HS-5 (cell line): ENCODE data around the gene CYP51A1.
"Not testable (repeated sequence)": the region's sequence is repeated elsewhere in the genome, so short reads cannot be mapped to it uniquely, and the experiment has no call there.

ENCODE experiments used
- DNase-seq: peaks from one replicate; pipeline ENCODE4 v3.0.0-alpha.2; 2012; ENCODE audit warnings: low read depth

CYP51A1 gene

DNA sequence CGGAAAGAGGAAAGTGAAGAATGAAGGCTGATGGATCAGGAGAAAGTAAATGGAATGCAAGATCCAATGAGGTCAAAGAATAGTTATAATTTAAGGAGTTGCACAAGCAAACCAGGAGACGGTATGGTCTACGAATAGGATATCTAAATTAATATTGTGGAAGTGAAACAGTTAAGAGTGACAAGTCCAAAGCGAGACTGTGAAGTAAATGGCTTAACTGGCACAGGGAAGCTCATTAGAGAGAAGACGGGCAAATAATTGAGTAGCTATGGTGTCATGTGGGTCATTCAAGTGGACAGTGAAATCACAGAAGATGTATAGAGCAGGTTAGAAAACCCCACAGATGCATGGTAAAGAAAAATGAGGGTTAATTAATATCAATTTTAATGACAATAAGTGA, 3.2 kb downstream of the CYP51A1 start:
- DNase-seq = no peak

DNA sequence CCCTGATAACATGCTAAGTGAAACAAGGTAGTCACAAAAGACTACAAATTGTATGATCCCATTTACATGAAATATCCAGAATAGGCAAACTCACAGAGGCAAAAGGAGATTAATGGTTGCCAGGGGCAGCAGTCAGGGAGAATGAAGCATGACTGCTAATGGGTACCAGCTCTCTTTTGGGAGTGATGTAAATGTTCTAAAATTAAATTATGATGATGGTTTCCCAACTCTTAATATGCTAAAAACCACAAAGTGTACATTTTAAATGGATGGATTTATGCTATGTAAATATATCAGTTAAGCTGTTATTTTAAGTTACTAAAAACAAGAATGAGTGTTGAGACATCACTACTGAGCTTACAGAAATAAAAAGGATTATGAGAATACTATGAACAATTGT, 12.6 kb downstream of the CYP51A1 start:
- no peak for DNase-seq

DNA sequence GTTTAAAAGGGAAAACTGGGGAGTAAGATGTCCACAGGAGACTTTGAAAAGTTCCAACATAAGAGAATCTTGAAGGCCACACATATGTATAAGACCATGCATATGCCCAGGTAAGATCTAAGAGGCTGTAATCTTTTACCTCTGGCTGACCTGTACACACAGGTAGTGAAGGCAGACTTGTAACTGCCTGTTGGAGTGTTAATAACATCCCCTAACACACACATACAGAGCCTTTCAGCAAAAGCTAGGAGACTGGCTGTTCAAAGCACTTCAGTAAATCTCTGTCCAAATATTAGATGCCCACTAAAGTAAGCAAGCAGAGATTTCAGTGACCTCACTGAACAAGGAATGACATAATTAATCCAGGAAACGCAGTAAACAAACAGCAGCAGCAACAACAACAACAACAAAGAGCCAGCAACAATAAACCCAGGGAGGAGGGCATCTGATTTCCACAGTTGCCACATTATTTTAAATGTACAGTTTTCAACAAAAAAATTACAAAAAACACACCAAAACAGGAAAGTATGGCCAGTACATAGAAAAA, 15.0 kb downstream of the CYP51A1 start:
- DNase-seq = no peak

DNA sequence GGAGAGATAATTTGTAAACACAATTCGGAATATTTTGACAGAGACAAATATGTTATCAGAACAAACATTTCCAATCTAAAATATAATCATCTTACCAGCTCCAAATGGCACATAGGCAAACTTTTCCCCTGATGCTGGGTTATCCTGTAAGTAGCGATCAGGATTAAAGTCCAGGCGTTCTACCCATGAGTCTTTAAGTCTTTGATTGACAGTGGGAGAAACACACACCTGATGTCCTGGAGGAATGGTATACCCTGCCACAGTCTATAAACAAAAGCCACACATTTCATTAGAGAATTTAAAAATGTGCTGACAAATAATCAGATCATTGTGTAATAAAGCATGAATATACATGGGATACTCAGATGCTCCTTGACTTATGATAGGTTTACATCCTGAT, 17.3 kb downstream of the CYP51A1 start:
- DNase-seq = no peak

DNA sequence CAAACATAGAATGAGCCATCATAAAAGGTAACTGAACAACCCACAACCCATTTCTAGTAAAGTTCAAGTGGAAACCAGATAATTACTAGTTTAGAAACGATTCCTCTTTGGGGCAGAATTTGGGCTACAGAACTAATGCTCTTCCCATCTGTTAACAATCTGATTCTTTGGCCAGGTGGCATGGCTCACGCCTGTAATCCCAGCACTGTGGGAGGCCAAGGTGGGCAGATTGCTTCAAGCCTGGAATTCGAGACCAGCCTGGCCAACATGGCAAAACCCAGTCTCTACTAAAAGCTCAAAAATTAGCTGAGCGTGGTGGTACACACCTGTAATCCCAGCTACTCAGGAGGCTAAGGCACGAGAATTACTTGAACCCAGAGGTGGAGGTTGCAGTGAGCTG, 18.5 kb downstream of the CYP51A1 start:
- no peak for DNase-seq

DNA sequence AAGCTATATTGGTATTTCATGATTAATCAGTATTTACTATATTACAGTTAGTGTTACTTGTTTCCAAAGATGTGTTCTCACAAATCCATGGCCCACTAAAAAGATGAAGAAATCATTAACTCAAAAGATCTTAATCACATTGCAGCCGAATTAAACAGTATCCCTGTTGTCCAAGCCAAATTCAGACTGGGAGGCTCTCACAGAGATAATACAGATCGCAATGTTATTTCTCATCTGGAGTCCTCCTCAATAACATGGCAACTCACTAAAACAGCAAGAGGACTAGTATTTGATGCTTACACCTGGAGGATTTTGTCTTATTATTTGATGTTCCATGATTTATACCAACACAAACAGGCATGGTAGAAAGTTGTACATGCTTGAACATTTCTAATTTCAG, 23.4 kb downstream of the CYP51A1 start:
- DNase-seq = no peak

DNA sequence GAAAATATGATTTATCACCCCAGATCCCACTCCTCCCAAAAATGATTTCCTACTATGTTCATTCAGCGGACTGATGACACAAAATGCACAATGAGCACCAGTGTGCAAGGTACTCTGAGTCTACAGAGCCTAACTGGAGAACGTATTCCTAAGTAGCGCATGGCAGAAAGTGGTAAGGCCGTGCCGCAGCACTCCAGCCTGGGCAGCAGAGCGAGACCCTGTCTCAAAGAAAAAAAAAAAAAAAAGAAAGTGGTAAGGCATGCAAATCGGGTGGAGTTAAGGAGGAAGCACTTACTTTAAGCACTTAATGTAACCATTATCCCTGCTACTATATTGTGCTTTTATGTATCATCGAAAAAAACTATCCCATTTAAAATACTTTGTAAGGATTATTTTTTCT, 25.5 kb downstream of the CYP51A1 start:
- no peak for DNase-seq

DNA sequence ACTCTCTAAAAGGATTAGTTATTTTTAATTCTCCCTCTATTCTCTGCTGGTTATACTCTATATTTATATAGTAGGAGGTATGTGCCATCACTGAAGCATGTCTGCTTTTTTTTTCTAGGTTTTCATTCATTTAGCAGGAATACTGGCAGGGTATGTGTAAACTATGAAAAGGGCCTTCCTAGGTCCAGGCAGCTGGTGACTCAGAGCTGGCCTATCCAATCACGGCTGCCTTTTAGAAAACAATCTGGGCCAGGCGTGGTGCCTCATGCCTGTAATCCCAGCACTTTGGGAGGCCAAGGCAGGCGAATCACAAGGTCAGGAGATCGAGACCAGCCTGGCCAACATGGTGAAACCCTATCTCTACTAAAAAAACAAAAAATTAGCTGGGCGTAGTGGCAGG, 31.4 kb downstream of the CYP51A1 start:
- DNase-seq = peak; percentile 4

DNA sequence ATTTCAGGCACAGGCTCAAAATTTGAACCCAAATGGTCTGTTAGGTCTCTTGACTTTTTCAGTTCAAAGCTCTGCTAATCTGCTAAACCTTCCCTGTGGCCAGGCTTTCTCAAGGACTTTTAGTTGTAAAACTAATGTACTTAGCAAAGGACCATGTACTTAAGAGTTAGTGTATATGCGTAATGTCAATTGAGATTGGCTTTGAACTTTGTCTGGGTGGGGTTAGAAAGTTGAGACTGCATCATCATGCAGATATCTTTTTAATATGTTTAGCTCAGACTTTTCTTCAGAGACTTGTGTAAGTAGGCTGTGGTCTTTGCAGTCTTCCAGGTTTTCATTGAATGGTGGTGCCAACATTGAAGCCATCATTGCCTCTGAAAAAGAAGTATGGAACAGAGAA, 33.7 kb downstream of the CYP51A1 start:
- no peak for DNase-seq

DNA sequence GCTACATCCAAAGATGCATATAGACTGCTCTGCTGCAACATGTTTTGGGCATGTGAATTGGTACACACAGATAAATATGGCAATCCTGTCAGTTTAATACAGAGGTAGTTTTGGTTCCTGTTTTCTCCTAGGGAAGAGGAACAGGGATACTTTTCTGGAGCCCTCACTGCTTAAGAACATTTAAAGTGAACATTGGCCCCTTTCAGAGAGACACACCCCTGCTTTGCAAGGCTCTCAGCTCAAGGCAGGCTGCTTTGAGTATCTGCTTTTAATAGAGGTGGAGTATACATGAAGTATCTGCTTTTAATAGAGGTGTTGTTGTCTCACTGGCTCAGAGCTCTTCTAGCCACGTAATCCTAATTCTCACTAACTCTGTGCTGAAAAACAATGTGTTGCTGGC, 38.9 kb downstream of the CYP51A1 start:
- DNase-seq = no peak

DNA sequence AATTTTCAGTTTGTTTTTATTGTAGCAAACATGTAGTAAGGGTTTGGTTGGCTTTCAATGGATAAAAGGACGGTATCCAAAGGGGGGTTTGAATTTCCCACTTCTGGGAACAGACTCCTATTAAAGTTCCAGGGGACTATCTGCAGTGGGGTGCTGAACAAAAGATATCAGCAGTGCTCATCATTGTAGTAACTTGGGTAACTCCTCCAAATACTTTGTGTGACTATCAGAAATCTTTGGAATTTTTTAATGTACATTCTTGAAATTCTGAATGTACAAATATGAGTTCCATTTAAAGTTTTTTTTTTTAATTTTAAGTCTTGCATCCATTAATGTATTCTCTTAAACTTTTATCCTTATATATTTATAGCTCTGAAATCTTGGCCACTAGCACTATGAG, 42.1 kb downstream of the CYP51A1 start:
- DNase-seq = no peak

DNA sequence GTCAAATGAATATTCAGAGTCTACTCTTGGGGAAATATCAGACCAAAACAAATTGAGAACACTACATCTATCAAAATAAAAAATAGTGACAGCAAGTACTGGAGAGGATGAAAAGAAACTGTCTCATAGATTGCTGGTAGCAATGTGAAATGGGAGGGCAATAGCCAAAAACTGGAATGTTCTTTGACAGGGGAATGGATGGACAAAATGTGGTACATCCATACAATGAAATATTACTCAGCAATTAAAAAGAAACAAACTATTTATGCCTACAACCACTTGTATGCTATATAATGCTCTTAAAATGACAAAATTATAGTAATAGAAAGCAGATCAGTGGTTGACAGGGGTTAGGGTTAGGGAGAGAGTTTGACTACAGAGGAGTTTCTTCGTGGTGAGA, 46.0 kb downstream of the CYP51A1 start:
- no peak for DNase-seq

DNA sequence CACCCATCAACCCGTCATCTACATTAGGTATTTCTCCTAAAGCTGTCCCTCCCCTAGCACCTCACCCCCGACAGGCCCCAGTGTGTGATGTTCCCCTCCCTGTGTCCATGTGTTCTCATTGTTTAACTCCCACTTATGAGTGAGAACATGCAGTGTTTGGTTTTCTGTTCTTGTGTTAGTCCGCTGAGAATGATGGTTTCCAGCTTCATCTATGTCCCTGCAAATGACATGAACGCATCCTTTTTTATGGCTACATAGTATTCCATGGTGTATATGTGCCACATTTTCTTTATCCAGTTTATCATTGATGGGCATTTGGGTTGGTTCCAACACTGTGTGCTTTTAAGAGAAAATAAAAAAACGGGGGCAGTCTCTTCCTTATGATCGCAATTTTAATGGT, 50.4 kb downstream of the CYP51A1 start:
- DNase-seq = not testable (repeated sequence)

DNA sequence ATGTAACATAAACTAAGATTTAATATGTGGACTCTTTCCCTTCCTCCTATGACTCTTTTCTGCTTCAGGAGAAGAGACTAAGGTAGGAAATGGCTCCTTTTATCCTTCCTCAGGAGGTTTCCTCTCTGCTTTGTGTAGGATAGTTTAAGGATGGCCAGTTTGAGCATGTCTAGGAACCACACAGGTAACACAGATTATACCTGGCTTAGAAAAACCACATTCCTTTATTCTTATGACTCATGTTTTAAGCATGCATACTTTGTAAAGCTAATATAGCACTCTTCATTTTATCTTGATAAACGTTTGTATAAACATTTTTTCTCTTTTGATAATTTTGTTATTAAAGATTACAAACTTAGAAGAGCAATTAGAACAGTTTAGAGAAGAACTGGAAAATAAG, 57.8 kb downstream of the CYP51A1 start:
- no peak for DNase-seq

DNA sequence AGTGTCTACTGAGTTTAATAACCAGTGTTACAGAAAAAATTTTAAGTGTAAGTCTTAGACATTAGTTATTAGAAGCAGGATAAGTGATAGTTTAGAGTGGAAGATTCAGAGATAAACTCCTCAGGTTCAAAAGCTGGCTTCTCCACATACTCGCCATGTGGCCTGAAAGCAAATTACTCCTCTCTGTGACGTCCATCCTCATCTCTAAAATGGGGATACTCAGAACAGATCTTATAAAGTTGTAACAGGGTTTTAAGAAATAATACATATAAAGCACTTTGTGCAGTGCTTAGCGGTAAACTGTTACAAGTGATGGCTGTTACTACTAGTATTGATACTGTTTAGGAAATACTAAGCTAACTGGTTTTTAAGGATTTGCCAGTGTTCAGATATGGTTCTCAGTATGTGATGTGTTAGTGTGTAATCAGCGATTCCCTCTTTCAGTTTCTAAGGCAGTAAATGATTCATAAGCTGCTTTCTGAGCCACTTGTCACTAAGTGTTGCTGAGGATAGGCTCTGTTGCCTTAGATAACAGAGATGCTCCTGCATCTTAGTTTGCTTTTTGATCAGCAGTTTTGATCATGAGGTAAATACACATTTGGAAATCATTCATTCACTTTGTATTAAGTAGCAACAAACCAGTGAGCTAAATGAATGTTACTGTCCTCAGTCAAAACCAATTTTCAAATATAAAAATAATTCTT, 58.7 kb downstream of the CYP51A1 start:
- no peak for DNase-seq

DNA sequence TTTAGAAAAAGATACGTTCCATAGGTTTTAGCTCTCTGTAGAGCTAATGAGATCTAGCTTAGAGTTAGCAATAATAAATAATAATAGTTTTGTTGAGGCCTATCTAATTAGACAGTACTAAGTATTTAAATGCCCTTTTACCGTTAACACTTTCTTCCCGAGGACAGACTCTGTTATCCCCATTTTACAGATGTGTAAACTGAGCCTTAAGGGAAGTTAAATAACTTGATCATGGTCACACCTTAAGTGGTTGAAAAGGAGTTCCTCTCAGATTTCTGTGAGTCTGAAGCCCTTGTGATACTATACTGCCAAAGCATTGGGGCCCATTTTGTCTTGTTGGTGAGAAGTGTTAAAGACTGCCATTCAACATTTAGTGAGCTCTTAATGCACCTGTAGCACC, 61.6 kb downstream of the CYP51A1 start:
- DNase-seq = no peak

DNA sequence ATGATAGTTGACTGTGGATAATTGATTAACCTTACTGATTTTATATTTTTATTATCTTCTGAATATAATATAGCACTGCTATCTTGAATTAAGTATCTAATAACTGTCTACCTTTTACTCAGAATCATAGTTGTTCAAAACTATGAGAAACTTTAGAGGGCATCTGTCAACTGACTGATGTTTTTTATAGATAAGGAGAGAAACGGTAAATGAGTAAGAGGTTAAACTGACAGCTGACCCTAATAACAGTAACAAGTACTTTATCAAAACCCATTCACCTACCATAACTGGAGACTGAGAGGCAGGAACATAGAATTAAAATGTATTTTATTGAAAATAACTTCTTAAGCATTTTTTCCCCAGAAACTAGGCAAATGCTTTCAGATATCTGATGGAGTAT, 62.2 kb downstream of the CYP51A1 start:
- no peak for DNase-seq

DNA sequence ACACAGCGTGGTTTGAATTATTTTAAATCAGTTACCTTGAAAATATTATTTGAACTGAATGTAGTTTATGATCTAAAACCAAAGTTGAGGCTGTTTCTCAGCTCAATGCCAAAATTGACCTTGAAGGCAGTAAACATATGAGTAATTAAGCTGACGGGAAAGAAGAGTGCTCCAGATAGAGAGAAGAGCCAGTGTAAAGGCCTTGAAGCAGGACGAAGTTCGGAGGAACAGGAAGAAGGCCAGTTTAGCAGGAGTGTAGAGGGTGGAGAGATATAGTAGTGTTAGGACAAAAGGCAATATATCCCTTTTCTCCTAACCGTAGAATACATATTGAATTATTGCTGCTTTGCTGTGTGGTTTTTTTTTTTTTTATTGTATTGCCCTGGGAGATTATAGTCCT, 63.2 kb downstream of the CYP51A1 start:
- DNase-seq = no peak

DNA sequence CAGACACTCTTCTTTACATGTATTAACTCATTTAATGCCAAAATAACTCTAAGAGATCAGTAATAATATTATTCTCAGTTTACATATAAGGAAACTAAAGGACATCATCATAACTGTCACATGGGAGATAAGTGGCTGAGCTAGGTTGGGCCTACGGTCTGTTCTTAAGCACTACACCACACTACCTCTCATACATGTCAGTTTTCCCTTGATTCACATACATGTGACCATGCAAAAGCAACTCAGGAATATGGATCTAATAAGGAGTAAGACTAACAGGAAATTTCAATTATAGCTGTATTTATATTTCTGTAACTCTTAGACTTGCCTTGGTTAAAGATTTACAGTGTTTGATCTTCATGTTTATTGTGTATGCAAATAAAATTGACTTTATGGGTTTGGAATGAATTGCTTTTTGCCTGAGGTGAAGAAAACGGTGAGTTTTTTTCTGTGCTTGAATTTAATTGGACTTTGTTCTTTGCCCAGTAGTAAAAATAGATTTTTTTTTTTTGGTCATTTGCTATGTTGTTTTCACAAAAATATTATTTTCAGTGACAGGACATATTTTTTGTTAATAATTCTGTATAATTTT, 69.7 kb downstream of the CYP51A1 start:
- DNase-seq = no peak
